ENCODE data around the gene ESR2. TPM values are rescaled to one million over a fixed set of nuclear protein-coding genes. Genes with fewer than 3 reads are reported as not detected.

The ESR2 gene
- total RNA-seq, 1 experiment from 2014 or later = 0.47 TPM

- TF ChIP-seq CTCF (IDR thresholded peaks at IDR 0.05; ENCODE audit: unreplicated experiment) = no peak
- ChIA-PET POLR2A (interaction anchor here (0.7 to 1.2 kb wide), 2 partner anchors 22 to 178 kb away, joined by 3 read pairs; no protein-coding TSS in a partner anchor), CTCF (interaction anchor here (1.2 kb wide), 1 partner anchor 24 kb away, joined by 3 read pairs; no protein-coding TSS in a partner anchor)
- Mint-ChIP-seq H3K27me3 (ENCODE audit: insufficient read depth, unreplicated experiment) (no peaks in the 10 kb centered on the region), H3K9me3 (ENCODE audit: unreplicated experiment) (no peaks in the 10 kb centered on the region), H3K36me3 (ENCODE audit: insufficient read depth, unreplicated experiment) (no peaks in the 10 kb centered on the region), H3K4me1 (ENCODE audit: insufficient read depth, unreplicated experiment) (peaks cover 8% of the 10 kb centered on the region), H3K27ac (ENCODE audit: low read depth, unreplicated experiment) (no peak overlapping the region), H3K4me3 (ENCODE audit: unreplicated experiment) (no peak overlapping the region)
- intact Hi-C loops (cut with micrococcal nuclease) = loop anchor here (10.0 kb wide), 1 partner anchor 62 kb away; no protein-coding TSS in a partner anchor
- DNase-seq (ENCODE audit: unreplicated experiment) = peak; percentile 45
- no TSS peak for BruUV-seq (replicated peaks)
Measured at GRCh38 chr14:64296561-64296960, 2.4 kb upstream of the ESR2 start.

DNA sequence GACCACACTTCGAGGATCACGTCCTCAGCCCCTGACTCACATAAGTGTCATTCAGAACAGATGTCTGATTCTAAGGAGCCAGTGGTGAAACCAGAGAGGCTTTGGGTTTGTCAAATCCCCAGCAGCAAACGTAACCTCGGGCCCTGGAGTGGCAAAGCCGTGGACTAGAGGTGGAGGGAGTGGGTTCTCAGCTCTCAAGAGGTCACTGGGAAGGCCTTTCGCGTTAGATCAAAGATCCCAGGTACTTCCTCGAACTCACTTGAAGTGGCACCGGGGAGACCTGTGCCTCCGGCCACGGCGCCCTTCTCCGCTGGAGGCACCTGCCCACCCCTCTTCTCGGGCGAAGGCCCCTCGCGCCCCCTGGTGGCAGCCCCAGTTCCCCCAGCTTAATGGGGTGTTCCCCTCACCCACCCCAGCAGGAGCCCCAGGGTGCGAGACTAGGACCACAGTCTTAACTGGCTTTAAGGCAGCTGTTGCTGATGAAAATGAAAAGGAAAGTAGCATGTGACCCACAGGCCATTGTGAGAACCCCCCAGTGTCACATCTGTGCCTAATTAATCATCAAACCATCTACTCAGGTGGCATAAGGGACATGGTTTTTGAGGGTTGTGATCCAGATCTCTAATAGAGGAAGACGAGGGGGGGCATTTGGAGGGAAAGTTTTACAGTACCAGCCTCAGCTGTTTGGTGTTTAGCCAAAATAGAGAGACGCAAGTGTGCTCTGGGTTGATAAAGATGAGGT, 672 bp upstream of the ESR2 start:
- H3K36me3 Mint-ChIP-seq (ENCODE audit: insufficient read depth, unreplicated experiment) = no peaks in the 10 kb centered on the region
- POLR2A ChIA-PET = no interaction called here
- no TSS peak for BruUV-seq (replicated peaks)
- no peaks in the 10 kb centered on the region for H3K27me3 Mint-ChIP-seq (ENCODE audit: insufficient read depth, unreplicated experiment)
- no peak overlapping the region for H3K4me3 Mint-ChIP-seq (ENCODE audit: unreplicated experiment)
- CTCF ChIA-PET = interaction anchor here (0.6 to 1.7 kb wide), 3 partner anchors 9 to 496 kb away, joined by 3 to 10 read pairs (median 4); no protein-coding TSS in a partner anchor
- peaks cover 8% of the 10 kb centered on the region for H3K4me1 Mint-ChIP-seq (ENCODE audit: insufficient read depth, unreplicated experiment)
- H3K27ac Mint-ChIP-seq (ENCODE audit: low read depth, unreplicated experiment) = no peak overlapping the region
- peak; percentile 66 for TF ChIP-seq CTCF (IDR thresholded peaks at IDR 0.05; ENCODE audit: unreplicated experiment)
- H3K9me3 Mint-ChIP-seq (ENCODE audit: unreplicated experiment) = no peaks in the 10 kb centered on the region
- peak; percentile 54 for DNase-seq (ENCODE audit: unreplicated experiment)
- intact Hi-C loops (cut with micrococcal nuclease) = loop anchor here (10.0 kb wide), 1 partner anchor 60 kb away; no protein-coding TSS in a partner anchor

GRCh38 chr14:64292197-64292596, 2.0 kb downstream of the ESR2 start:
- Mint-ChIP-seq H3K27ac (ENCODE audit: low read depth, unreplicated experiment) (no peak overlapping the region), H3K27me3 (ENCODE audit: insufficient read depth, unreplicated experiment) (no peaks in the 10 kb centered on the region), H3K9me3 (ENCODE audit: unreplicated experiment) (no peaks in the 10 kb centered on the region), H3K36me3 (ENCODE audit: insufficient read depth, unreplicated experiment) (no peaks in the 10 kb centered on the region), H3K4me1 (ENCODE audit: insufficient read depth, unreplicated experiment) (peaks cover 8% of the 10 kb centered on the region), H3K4me3 (ENCODE audit: unreplicated experiment) (no peak overlapping the region)
- DNase-seq (ENCODE audit: unreplicated experiment) = no peak
- ChIA-PET POLR2A (no interaction called here), CTCF (interaction anchor here (1.5 kb wide), 1 partner anchor 11 kb away, joined by 6 read pairs; no protein-coding TSS in a partner anchor)
- intact Hi-C loops (cut with micrococcal nuclease) = loop anchor here (10.0 kb wide), 1 partner anchor 57 kb away; no protein-coding TSS in a partner anchor
- TF ChIP-seq CTCF (IDR thresholded peaks at IDR 0.05; ENCODE audit: unreplicated experiment) = no peak
- no TSS peak for BruUV-seq (replicated peaks)

DNA sequence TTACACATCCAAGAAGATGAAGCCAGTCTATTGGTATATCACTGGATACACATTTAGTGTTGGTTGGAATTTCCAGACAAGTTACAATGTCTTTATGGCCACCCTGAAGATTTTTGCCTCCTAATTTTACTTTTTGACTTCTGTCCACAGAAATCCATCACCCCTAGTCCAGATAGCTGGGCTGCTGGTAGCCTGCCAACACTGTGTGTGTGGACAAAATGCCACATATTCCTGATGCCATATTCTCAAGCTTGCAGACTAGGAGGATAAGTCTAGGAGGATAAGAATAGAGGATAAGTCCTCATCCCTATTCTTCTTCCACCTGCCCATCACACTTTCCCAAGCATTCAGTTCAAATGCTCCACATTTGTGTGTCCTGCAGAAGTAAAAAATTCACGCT, 4.6 kb downstream of the ESR2 start:
- Mint-ChIP-seq H3K9me3 (ENCODE audit: unreplicated experiment) (no peaks in the 10 kb centered on the region), H3K27ac (ENCODE audit: low read depth, unreplicated experiment) (no peak overlapping the region), H3K4me3 (ENCODE audit: unreplicated experiment) (no peak overlapping the region), H3K27me3 (ENCODE audit: insufficient read depth, unreplicated experiment) (no peaks in the 10 kb centered on the region), H3K4me1 (ENCODE audit: insufficient read depth, unreplicated experiment) (no peaks in the 10 kb centered on the region), H3K36me3 (ENCODE audit: insufficient read depth, unreplicated experiment) (no peaks in the 10 kb centered on the region)
- intact Hi-C loops (cut with micrococcal nuclease) = no loop called here
- DNase-seq (ENCODE audit: unreplicated experiment) = no peak
- CTCF ChIA-PET = interaction anchor here (1.3 kb wide), 1 partner anchor 15 kb away, joined by 5 read pairs; no protein-coding TSS in a partner anchor
- POLR2A ChIA-PET = interaction anchor here (0.5 kb wide), 1 partner anchor 445 kb away, joined by 3 read pairs; no protein-coding TSS in a partner anchor
- no peak for TF ChIP-seq CTCF (IDR thresholded peaks at IDR 0.05; ENCODE audit: unreplicated experiment)
- BruUV-seq (replicated peaks) = no TSS peak
